Head of caudate nucleus (tissue), 42 donors: Measurements from ENCODE around the gene PAGR1.
"Not testable (repeated sequence)": the region's sequence is repeated elsewhere in the genome, so short reads cannot be mapped to it uniquely, and the experiment has no call there.

Source experiments
- DNase-seq, 42 donors: peaks; one replicate each; pipeline versions ENCODE4 v3.0.0 to v3.0.0-alpha.2; 2020 to 2021; ENCODE audit warnings: mixed read lengths in 7 of 42
- intact Hi-C: fragments of 100-400 bp; cut with DNase I; formaldehyde crosslinking; loops from one replicate; pipeline ENCODE4 v1.15.0; 2022

PAGR1 gene

DNA sequence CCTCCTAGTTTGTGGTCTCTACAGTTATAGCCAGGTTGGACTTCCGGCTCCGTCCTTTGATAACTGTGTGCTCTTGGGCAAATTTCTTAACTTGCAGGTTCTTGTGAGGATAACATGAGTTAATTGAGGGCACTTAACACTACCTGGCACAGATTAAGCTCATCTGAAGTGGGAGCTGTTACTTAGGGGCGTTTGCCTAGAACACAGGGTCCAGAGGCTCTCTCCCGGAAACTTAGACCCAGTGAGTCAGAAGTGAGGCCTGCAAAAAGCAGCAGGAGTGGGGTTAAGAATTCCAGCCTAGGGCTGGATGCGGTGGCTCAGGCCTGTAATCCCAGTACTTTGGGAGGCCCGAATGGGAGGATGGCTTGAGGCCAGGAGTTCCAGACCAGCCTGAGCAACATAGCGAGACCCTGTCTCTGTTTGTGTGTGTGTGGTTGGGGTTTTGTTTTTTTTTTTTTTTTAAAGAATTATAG is 5.7 kb downstream of the PAGR1 start:
- peak in 1 of 42 donors; percentile 46 for DNase-seq
- intact Hi-C loops: loop anchor here (5.0 kb wide), 1 partner anchor 41 kb away; the partner anchor contains the start of gene CDIPT

- DNase-seq: no peak
- intact Hi-C loops: loop anchor here (5.0 kb wide), 1 partner anchor 38 kb away; the partner anchor contains the start of gene CDIPT
Observed at GRCh38 chr16:29824589-29825144, 8.7 kb downstream of the PAGR1 start.

DNA sequence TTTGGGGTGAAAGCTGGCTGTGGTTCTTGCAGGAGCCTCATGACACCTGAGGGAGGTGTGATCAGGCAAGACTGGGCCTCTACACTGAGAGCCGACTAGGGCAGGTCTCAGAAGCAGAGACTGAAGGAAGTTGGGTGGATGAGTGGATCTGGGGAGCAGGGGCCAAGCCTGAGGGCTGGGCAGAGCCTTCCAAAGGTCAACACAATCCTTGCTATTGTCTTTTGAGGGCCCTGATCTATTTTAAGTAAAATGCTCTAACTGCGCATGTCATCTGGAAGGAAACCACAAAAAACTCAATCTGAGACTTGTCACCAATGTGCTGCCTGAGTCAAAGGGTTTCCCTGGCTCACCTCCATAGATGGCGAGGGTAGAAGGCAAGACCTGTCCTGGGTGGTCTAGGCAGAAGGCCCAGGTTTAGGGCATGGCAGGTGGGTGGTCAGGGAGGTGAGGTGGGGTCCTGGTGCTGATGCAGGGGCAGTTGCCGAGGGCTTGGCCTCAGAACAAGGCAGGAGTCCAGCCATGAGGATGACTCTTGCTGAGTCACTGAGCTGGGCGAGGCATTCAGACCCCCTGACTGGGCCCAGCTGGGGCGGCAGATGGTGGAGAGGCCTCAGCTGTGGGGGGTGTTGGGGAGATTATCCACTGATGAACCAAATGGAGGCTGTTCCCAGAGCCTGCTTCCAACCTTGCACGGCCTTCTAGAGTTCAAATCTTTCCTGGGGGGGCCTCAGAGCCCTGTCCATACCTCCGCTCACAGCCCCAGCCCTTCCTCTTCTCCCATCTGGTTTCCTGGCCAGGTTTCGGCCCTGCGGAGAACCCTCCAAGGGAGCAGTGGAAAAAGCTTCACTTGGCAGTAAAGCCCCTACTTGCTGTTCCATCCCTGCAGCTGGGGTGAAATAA is 9.4 kb downstream of the PAGR1 start:
- peak in 32 of 42 donors; percentile 23 to 93 (median 68) for DNase-seq

GRCh38 chr16:29826342-29826695 is 10.4 kb downstream of the PAGR1 start:
- DNase-seq: no peak
- intact Hi-C loops: no loop called here

More for the DNA sequence above, 9.4 kb downstream of the PAGR1 start:
- intact Hi-C loops: no loop called here

- intact Hi-C loops: no loop called here
- no peak for DNase-seq
Observed at GRCh38 chr16:29830774-29831173, 14.8 kb downstream of the PAGR1 start.

DNA sequence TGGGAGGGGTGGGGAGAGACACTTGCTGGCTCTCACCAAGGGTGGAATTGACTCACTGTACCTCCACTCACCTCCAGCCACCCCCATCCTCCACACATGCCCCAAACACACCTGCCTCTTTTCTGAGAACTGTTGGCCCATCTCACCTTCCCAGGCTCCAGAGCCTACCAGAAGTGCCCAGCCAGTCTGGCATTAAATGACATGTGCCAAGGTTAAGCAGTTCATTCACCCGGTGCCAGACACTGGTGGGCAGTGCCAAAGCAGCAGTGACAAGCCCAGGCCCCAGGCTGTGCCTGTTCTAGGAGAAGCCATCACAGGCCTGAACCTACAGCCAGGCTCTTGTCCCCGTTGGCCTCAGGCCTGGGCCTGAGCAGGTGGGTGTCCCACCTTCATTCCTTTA is 15.5 kb downstream of the PAGR1 start:
- intact Hi-C loops: no loop called here
- no peak for DNase-seq

- intact Hi-C loops, DNase-seq: not testable (repeated sequence)
Observed at GRCh38 chr16:29833219-29833618, 17.3 kb downstream of the PAGR1 start.

- intact Hi-C loops: no loop called here
- DNase-seq: no peak
Observed at GRCh38 chr16:29834079-29834478, 18.1 kb downstream of the PAGR1 start.

- no peak for DNase-seq
- intact Hi-C loops: no loop called here
Observed at GRCh38 chr16:29835926-29836325, 20.0 kb downstream of the PAGR1 start.

DNA sequence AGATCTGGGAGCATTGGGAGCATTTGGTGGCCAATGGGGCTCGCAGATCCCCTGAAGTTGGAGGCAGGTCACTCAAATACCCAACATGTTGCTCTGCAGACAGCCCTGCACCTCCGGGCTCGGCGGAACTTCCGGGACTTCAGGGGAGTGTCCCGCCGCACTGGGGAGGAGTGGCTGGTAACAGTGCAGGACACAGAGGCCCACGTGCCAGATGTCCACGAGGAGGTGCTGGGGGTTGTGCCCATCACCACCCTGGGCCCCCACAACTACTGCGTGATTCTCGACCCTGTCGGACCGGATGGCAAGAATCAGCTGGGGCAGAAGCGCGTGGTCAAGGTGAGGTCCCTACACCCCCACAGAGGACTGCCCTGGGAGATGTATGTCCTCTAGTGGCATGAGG is 20.7 kb downstream of the PAGR1 start:
- DNase-seq: no peak
- intact Hi-C loops: no loop called here

- intact Hi-C loops: no loop called here
- DNase-seq: no peak
Observed at GRCh38 chr16:29837841-29838240, 21.9 kb downstream of the PAGR1 start.

- intact Hi-C loops: no loop called here
- no peak for DNase-seq
Observed at GRCh38 chr16:29839822-29840221, 23.9 kb downstream of the PAGR1 start.

DNA sequence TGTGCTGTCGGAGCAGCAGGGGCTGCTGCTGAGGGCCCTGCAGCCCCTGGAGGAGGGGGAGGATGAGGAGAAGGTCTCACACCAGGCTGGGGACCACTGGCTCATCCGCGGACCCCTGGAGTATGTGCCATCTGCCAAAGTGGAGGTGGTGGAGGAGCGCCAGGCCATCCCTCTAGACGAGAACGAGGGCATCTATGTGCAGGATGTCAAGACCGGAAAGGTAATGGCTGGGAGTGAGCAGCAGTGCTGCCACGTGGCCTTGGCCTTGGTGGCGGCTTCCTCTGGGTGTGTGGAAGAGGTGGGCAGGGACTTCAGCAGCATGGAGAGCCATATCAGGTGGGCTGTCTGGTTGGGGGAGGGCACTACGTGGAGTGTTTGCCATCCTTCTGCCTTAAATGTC is 24.3 kb downstream of the PAGR1 start:
- DNase-seq: no peak
- intact Hi-C loops: no loop called here

DNA sequence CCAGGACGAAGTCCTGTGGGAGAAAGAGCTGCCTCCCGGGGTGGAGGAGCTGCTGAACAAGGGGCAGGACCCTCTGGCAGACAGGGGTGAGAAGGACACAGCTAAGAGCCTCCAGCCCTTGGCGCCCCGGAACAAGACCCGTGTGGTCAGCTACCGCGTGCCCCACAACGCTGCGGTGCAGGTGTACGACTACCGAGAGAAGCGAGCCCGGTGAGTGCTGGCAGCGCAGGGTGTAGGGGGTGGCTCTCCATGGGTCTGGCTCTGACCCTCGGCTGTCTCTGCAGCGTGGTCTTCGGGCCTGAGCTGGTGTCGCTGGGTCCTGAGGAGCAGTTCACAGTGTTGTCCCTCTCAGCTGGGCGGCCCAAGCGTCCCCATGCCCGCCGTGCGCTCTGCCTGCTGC is 25.7 kb downstream of the PAGR1 start:
- intact Hi-C loops: no loop called here
- DNase-seq: no peak

DNA sequence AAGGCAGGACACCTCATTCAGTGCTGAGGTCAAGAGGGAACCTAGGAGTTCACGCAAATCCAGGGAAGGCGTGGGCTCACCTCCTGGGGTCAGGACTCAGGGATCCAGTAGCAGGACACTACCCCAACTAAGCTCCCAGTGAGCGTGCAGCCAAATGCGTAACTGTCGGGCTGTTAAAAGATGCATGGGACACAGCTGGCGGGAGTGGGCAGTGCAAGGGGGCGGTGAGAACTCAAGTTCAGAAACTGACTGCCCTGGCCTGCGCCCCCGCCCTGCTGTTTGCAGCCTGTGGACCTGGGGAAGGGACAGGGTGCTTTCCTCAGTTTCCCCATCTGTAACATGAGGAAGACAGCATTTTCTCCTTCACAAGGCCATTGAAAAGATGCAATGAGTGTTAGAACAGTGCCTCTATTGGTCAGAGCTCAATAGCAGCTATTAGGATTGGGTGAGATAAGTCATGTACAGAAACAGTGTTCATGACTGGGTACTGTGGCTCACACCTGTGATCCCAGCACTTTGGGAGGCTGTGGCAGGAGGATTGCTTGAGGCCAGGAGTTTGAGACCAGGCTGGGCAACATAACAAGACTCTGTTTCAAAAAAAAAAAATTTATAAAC is 26.9 kb downstream of the PAGR1 start:
- intact Hi-C loops: no loop called here
- DNase-seq: no peak

- intact Hi-C loops: no loop called here
- no peak for DNase-seq
Observed at GRCh38 chr16:29843931-29844330, 28.0 kb downstream of the PAGR1 start.

DNA sequence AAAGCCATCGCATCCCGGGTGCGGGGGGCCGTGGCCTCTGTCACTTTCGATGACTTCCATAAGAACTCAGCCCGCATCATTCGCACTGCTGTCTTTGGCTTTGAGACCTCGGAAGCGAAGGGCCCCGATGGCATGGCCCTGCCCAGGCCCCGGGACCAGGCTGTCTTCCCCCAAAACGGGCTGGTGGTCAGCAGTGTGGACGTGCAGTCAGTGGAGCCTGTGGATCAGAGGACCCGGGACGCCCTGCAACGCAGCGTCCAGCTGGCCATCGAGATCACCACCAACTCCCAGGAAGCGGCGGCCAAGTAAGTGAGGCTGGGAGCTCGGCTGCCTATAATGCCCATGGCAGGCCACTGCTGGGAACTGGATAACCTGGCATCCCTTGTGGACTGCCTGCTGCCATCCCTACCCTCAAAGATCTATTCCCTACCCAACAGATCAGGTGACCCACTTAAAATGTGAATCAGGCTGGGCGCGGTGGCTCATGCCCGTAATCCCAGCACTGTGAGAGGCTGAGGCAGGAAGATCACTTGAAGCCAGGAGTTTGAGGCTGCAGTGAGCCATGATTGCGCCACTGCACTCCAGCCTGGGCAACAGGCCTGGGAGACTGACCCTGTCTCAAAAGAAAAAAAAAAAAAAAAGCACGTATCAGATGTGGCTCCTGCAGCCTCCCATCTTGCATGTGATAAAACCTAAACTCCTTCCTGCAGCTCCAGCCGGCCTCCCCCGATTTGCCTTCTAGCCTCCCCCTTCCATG is 28.8 kb downstream of the PAGR1 start:
- DNase-seq: no peak
- intact Hi-C loops: no loop called here

- intact Hi-C loops: no loop called here
- DNase-seq: no peak
Observed at GRCh38 chr16:29845656-29846055, 29.7 kb downstream of the PAGR1 start.
